Medulla oblongata (tissue), 1 donor: ENCODE measurements around the gene JCHAIN.
"Not testable (repeated sequence)": the region's sequence is repeated elsewhere in the genome, so short reads cannot be mapped to it uniquely, and the experiment has no call there.

ENCODE experiments used
- DNase-seq: peaks from one replicate; pipeline ENCODE4 v3.0.0-alpha.2; 2015; ENCODE audit errors: extremely low spot score

The JCHAIN gene

DNA sequence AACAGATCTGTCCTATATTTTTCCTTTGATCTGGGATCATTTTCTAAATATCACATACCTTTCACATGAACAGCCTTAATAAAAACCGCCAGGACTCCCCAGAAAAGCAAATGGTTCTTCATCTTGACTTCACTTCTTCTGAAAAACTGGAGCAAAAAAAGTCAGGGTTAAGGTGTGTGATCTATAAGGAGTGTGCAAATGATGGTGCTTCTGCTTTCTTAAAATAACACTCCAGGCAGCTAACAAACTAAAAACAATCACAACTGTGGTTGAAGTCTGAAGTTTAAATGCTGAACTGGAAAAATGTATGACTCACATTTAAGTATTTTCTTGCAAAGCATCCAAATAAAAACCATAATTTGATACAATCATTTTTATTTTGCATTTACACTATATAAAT lies at the start of gene JCHAIN:
JCHAIN (minus strand) TSS at position 140 of the 400 bp plus-strand sequence; CDS start at position 122, 18 bp downstream.
- DNase-seq = no peak

DNA sequence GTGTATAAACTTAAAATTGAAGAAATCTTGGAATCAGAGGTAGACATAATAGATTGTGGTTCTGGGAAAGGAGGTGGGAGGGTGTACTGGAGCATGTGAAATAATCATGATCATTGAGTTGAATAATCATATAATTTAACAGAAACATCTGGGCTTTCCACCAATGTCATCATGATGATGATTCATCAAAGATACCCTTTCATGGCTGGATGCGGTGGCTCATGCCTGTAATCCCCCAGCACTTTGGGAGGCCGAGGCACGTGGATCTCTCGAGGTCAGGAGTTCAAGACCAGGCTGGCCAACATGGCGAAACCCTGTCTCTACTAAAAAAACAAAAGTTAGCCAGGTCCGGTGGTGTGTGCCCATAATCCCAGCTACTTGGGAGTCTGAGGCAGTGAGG lies 48.8 kb upstream of the JCHAIN start:
- DNase-seq = no peak

DNA sequence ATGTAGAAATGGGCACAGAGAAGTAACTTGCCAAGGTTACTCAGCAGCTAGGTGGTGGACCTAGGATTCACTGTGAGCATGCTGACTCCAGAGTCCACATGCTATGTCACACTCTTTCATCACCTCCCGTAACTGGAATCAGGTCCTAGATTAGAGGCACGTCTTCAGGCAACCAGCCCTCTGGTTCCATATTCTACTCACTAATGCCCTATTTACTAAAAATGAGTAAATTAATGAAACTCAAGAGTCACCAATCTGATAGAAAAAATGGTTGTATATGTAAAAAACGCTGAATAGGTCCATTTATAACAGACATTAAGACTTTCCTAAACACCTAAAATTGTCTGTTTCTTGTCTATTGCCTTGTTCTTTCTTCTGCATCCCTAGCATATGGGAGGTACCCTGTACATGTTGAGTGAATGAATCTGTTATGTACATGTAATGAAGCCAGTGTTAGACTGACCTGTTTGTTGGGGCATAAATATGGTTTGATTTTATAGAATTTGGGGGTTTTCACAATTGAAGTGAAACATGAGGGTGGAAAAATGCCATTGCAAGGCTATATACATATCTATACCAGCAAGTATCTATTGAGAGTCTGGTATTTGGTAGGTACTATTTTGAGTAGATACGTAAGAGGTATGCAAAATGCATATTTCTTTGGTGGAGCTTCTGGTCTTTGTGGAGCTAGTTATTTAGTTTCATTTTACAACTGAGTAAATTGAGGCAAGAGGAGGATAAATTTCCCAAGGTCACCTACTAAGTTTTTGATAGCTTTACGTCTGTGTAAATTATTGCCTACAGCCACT lies 48.0 kb upstream of the JCHAIN start:
- DNase-seq = no peak

DNA sequence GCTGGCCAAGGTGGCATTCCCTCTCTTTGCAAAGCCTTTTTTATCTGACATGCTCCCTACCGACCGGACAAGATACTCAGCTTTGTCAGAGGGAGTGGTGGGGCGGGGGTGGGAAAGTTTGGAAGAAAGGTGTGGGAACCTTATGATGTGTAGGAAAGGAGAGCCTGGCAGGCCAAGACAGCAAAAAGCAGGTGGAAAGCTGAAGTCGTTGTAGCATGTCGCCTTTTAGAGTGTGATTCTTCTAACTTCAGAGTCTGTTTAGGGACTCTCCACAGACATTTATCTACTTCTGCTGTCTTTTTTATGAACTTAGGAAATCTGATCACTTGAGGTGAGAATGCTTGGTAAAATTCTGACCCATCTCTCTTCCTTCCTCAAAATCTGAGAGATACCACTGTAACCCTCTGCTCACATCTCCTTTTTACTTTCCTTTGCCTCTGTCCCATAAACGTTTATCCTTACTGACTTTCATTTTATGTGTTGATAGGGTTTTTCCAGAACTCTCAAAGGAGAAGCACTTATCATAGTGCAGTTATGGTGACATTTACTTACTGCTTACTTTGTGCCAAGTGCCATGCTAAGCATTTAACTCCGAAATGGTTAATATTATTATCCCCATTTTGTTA lies 47.3 kb upstream of the JCHAIN start:
- no peak for DNase-seq

DNA sequence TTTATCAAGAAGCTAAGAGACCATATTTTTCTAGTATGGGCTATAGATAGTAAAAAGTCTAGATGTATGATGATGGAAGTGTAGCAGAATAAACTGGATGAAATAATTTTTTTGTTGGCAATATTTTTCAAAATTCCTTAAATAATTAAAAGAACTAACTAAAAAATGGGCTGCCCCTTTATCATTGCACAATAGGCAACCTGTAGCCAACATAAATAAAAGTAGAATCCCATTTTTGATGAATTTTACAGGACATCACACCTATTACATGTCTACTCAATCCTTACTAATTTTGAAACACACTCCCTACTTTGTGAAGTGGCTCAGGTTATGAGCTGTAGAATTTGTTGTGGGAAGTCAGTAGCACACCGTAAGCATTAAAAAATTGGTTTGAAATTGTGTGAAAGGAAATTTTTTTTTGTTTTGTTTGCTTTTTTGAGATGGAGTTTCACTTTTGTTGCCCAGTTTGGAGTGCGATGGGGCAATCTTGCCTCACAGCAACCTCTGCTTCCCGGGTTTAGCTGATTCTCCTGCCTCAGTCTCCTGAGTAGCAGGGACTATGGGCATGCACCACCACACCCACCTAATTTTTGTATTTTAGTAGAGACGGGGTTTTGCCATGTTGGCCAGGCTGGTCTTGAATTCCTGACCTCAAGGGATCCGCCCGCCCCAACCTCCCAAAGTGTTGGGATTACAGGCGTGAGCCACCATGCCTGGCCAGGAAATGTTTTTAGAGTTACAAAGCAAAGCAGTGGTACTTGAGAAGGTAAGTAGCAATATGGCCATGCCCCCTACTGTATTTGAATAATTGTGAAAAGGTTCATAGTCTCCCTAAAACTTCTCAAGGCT lies 46.5 kb upstream of the JCHAIN start:
- no peak for DNase-seq

DNA sequence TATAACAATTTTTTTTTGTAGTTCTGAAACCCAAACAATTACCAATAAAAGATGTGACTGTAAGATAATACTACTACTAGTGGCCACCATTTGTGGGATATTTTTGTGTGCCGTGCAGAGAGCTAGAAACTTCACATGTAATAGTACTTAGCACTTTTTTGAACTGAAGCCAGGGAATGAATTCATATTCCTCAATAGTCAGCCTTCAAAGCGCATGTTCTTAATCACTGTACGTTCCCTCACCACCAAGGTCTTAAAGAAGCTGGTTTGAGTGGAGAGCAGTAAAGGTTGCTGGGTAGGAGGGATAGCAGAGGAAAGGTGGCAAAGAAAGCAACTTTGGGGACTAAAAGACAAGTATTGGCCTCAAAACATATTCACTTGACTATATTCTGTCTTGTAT lies 45.8 kb upstream of the JCHAIN start:
- no peak for DNase-seq

DNA sequence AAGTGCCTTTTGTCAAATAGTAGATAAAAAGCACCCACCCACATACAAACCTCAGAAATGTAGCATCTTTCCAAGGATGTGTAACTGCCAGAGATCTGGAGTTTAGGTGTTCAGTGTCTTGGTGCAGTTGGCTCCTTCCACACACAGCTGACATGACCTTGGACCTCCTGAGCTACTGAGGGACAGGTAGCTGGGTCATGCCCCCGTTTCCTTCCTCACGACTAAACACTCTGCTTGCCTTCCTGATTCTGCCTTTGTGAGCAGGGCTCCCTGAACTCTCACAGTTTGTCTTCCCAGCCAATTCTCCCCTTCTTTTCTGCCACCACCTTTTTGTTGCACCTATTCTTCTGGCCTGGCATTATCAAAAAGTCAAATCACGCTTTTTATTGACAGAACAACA lies 45.3 kb upstream of the JCHAIN start:
- DNase-seq = no peak

DNA sequence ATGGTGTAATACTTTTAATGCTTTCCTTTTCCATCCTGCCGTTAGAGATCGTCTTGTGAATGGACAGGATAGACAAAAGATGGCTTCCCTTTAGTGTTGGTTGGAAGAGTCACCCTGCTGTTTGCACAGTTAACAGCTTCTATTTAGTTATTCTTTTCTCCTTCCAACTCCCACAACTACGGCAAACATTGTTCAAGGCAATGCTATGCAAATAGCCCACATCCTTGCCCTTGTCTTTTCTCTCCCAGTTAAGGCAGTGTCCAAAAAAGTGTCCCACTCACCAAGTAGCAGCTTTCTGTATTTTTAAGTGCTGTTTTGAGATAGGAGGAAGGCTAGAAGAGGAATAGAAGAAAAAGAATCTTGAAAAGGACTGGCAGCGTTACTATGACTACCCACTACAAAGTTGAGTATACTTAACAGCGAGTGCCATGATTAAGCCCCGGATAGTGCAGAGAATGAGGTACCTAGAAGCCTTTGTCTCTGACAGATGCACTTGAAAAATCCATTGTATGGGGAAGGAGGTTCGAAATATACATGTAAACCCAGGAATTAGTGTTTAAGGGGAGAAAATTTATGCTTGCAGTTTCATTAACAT lies 43.4 kb upstream of the JCHAIN start:
- DNase-seq = no peak

DNA sequence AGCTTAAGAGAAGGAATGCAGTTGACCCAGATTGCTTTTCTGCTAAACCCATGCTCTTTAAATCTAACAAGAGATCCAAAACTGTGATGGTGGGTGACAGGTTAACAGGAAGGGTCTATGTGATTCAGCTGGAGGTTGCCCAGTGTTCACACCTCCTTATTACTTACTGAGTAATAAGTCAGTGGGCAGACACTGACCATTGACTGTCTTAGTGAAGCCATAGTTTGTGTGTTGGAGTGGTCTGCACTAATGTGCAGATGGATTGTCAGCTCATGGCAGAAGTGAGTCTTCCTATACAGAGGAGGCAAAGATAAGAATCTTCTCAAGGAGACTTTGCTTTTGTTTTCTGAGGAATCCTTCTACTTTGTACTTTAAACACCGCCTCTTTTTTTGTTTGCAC lies 40.2 kb upstream of the JCHAIN start:
- DNase-seq = no peak

DNA sequence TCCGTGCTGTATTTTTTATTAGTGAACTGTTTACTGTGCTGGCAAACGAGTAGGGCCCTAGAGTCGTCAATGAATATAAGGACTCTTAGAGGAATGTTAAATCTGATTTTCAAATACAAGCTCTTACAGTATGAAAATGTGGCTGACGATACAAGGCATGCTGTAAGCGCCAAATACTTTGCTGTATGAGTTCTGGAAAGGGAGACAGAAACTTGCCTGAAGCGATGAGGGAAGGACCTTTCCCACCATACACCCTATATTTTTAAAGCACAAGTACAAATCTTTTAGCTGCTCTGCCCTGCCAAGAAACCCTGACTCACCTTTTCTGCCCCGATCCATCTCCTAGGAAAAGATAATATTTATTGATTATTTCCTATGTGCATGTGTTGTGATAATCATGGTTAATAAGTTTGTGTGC lies 39.7 kb upstream of the JCHAIN start:
- peak; percentile 24 for DNase-seq

DNA sequence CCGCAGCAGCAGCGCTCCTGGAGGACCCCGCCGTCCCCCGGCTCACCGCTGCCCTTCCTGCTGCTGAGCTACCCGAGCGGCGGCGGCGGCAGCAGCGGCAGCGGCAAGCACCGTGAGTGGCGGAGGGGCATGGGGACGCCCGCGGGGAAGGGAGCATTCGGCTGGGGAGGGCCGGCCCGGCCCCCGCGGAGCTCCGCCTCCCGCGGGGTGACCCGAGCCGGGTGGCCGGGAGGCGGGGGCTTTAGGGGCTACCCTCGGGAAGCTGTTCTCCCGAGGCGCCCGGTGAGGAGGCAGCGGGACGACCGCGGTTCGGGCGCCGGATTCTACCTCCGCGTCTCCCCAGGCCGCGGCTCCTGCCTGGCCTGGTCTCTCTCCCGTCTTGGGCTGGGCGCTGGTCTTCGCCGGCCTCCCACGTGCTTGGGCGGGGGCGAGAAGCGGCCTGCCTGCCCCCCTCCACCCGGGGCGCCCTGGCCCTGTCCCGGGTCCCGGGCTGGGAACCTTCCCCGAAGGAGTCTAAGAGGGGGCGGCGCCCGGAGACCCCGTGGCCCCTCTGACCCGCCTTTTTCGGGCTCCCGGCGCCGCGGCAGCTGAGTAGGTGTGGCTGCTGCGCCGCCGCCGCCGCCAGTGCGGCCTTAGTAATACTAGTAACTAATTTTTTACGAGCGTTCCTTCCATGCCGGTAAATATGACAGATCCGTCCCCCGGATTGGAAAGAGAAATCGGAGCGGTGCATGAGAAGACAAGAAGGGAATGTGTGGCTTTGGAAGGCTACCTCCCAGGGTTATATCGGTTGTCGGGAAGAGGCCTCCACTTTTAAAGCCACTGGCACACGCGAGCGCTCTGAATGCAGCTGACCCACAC lies 39.1 kb upstream of the JCHAIN start:
- peak; percentile 80 for DNase-seq

DNA sequence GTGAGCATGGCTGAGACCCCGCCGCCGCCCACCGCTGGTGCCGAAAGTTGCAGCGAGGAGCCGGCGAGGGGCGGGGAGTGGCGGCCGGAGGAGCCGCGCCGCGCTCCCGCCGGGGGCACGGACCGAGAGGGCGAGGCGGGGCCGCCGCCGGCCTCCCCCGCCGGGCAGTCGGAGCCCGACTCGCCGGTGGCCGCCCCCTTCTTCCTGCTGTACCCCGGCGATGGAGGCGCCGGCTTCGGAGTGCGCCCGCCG lies 38.5 kb upstream of the JCHAIN start:
- DNase-seq = no peak

DNA sequence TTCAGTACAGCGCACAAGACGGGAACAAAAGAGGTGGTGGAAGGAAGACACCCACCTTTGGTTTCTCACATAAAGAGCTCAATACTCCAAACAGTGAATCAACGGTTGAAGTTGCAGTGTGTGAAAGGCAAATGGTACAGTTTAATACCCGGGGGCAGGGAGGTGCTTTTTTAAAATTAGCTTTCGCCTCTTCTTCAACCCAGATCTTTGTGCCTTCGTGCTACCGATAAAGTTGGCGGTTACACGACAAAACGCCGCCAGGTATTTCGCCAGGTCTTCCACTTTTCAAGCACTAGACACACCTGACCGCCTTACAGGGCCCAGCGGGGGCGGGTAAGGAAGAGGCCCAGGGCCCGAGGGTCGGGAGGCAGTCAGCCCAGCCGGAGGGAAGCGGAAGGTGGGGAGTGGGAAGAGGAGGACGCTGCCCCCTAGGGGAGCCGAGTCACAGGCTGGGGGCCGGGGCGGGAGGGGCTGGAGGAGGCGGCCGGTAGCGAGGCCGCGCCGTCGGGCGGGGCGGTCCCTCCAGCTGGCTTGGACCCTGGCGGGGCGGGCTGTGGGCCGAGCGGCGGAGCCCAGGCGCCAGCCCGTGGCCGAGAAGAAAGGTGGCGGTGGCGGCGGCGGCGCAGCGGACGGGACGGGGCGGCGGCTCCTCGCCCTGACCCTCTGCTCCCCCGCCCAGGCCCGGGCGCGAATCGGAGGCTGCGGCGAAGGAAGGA lies 38.1 kb upstream of the JCHAIN start:
- peak; percentile 84 for DNase-seq

DNA sequence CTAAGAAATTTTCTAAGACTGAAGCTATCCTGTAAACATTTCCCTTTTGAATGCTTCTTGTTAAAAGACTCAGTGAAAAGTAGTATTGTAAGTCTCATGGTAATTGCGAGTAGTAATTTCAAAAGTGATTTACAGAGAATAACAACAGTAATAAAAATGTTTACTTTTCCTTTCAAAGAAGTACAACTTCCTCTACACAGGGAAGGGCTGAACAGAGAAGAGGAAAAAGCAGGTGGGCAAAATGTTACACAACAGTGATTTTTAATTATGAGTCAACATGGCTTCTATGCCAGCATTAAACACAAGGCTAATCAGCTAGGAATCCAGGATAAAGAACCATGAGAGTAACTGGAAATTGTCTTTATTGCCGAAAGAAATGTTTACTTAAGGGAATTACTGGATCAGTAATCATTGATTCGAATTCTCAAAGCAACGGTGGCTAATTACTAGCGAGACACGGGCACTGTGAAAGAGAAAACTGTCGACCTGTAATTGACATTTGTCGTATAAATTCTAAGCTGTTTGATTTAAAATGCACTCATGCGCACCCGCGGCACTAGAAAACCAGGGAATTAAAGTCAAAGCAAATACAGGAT lies 37.4 kb upstream of the JCHAIN start:
- peak; percentile 65 for DNase-seq

DNA sequence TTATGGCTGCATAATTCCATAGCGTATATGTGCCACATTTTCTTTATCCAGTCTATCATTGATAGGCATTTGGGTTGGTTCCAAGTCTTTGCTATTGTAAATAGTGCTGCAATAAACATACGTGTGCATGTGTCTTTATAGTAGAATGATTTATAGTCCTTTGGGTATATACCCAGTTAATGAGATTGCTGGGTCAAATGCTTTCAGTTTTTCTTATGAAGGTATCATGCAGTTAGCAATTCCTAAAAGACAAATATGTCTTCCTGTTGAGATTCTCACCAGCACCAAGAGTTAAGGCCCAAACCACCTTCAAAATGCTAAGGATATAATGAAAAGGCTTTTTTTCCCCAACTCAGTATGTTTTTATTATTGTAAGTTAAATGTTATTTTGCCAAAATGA lies 36.3 kb upstream of the JCHAIN start:
- not testable (repeated sequence) for DNase-seq

DNA sequence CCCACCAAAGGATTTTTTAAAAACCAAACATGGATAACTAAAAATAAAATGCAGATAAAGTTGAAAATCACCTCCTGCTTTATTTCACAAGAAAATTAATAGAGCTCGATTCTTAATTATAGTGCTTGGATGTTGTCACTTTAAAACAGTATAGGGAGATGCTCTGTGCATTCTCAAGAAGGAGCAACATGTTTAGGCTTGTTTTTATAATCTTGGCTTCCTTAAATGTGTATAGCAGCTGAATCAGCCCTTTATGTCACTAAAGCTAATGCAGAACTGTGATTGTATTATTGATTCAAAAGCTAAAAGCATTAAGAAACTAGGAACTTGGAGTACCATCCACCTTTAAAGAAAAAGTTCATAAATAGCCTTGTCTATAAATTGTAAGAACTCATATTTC lies 35.0 kb upstream of the JCHAIN start:
- DNase-seq = no peak

DNA sequence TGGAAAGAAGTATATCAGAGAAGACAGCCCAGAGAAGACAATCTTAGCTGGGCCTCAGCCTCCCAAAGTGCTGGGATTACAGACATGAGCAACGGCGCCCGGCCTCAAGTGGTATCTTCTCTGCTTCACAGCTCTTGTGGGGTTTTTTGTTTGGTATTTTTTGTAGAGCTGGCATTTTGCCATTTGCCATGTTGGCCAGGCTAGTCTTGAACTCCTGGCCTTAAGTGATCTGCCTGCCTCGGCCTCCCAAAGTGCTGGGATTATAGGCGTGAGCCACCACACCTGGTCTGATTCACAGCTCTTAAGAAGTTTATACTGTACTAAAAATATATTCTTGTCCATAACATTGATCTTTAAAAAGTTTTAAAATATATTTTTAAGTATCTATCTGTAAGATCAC lies 34.4 kb upstream of the JCHAIN start:
- no peak for DNase-seq

DNA sequence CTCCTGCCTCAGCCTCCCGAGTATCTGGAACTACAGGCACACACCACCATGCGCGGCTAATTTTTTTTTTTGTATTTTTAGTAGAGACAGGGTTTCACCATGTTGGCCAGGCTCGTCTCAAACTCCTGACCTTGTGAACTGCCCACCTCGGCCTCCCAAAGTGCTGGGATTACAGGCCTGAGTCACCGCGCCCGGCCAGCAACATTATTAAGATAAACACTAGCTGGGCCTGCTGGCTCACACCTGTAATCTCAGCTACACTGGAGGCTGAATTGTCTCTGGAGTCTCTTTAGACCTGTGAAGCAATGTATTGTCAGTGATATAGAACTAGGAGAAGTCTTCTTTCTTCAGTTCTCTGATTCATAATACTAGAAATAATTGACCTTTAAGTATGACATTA lies 32.1 kb upstream of the JCHAIN start:
- not testable (repeated sequence) for DNase-seq

DNA sequence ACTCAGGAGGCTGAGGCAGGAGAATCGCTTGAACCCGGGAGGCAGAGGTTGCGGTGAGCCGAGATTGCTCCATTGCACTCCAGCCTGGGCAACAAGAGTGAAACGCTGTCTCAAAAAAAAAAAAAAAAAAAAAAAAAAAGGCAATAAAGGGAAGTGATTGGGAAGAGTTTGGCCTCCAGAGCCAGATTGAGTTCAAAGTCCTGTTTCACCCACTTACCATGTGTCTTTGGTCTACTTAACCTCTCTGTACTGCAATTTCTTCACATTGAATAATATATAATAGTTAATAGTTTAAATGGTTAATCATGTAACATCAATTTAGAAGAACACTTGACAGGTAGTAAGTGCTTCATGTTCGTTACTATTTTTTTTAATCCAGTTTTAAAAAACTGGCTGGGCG lies 28.3 kb upstream of the JCHAIN start:
- not testable (repeated sequence) for DNase-seq

DNA sequence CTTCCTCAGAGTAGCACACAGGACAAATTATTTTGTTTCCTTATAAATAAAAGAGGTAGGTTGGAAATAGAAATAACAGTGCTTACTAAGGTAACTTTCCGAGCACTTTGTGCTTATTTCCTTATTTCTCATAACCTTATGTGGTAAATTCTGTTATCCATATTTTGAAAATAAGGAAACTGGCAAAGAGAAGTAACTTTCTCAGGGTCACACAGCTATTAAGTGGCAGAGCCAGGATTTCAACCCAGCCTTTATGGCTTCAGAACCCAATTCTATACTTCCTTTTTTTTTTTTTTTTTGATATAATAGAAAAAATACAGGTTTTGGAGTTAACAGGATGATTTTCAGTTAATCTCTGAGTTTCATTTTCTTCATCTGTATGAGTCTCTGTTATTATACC lies 25.4 kb upstream of the JCHAIN start:
- DNase-seq = no peak
